GM21447 (cell line): ENCODE results near the gene NIT2.

Source experiments
- ATAC-seq: cut with Tn5 transposase; IDR thresholded peaks from one replicate; pipeline ENCODE4 v1.9.1; 2021; ENCODE audit not compliant: unreplicated experiment

Gene NIT2

DNA sequence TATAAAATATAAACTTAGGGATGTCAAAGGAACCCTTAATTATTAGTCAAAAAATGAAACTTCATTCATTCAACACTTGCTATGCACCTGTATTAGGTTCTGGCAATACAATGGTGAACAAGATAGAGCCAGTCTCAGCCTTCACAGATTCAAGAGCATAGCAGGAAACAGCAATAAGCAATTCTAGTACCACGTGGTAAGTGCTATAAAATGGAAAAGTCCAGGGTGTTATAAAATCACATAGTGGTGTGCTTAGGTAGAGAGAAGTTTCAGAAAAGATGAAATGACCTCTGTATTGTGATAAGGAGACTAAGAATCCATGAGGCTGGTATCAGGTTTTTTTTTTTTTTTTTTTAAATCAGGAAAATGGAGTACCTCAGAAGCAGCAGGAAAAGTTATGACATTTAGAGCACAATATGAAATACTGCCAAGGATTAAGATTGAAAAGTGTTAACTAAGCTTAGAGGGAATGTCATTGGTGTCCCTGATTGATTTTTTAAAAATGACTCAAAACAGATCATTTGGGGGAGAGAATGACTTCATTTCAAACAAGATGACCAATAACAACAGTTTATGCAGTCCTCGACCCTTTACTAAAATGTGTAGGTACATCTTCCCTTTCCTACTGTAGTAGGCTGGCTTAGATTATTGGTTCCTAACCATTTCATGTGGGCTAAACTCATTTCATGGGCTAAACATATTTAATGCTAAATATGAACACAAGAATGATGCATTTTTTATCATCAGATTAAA, 61.3 kb downstream of the NIT2 start:
- ATAC-seq = no peak

DNA sequence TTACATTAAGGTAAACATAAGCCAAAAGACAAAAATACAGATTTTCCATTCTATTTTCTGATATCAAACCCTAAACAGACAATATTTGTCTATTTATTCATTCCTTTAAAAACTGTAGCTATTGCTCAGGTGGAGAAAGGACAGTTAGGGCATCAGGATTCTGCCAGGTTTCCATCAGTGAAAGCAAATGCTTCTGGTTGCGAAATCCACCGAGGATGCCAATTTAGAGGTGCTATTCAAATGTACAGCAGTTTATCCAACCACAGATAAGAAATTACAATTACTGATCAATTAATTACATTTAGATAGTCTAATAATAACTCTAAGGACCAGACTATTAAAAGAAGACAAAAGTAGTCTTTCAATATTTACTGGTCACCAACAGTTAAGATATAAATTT, 62.4 kb downstream of the NIT2 start:
- no peak for ATAC-seq

DNA sequence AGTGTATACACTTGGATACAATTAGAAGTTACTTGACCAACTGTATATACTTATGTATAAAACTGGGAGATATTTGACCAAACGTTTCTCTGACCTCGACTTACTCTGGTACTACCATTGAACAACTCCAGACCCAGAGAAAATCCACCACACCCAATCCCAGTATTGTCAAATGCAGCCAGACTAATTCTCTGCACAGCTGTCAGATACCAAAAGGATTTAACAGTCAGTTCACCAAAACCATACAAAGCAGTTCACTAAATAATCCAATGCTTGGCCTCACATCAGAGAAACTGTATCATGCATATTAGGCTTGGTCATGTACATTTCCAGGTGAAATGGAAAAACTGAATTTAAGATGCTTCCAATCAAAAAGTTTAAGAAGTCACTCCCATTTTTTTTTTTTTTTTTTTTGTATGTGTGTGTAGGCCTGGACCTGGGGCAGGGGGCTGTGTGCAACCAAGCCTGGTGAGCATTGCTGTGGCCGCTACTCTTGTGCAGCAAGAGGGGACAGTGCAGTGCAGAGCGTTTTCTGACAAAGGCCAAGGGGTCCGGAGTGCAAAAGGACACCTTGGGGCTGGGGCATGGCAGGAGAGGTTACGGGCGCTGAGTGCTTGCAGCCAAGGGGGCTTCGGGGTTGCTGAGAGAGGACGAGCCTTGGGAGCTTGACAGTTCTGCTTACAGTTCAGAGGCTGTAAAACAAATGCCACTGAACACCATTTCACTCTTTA, 64.9 kb downstream of the NIT2 start:
- ATAC-seq = no peak

DNA sequence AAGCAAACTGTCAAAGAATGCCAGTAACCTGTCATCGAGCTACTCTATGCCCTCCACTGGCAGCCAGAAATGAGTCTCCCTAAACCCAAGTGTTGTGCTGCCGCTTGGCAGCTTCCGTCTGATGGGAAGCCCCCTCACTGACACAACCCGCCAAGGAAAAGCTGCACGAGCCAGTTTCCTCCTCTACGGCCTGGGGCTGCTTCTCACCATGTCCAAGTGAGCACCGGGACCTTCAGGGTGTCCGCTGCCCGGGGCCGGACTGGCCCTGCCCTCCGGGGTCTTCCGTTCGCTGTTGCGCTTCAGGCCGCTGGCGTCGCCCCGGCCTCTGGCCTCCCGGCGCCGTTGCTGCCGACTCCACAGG, 65.8 kb downstream of the NIT2 start:
- peak; percentile 10 for ATAC-seq

DNA sequence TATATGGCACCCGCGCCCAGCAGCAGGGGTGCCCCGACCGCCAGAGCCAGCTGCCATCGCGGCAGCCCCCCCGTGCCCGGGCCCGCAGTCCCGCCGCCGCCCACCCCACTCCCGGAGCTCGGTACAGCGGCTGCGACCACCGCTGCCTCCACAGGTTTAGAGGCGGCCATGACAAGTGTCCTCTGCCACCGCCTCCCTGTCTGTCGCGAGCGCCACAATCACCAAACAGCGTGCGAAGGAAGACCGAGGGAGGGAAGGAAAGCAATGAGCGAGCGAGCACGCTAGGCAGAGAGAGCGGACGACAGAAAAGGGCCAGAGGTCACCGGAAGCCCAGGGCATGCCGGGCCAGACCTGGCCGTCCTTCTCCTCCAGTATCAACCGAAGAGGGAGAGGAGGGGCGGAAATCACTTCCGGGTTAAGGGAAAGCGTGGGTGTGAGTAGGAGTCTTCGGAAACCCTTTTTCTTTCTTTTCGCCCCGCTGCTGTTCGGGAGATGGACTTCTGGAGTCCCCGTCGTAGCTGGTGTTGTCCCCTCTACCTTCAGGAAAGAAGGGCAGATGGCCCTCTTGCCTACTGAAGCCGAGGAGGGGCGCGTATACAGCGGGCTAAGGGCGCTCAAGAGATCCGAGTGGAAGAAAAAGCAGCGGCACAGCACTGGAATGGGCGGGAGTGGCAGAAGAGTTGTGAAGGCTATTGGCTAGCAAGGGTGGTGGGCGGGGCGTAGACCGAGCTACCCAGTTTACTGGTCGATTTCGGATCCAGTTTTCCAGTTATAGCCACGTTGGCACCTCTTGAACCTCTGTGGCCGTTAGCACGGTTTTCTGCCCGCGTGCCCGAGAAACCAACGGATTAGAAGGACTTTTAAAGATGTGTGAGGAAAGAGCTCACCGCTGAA, 66.5 kb downstream of the NIT2 start, which contains the start of the genes LNP1 and TOMM70:
TSS of gene LNP1 (plus strand) at position 760 of the 894 bp plus-strand sequence. CDS start 28,191 bp downstream, outside the sequence.
TSS of gene TOMM70 (minus strand) at position 310 of the 894 bp plus-strand sequence. CDS start at position 170, 140 bp downstream.
- peak; percentile 94 for ATAC-seq

- peak; percentile 12 for ATAC-seq
These were observed 67.1 kb downstream of the NIT2 start for GRCh38 chr3:100401674-100402041.

GRCh38 chr3:100402256-100402655, 67.7 kb downstream of the NIT2 start:
- no peak for ATAC-seq

- ATAC-seq = no peak
These were observed 68.3 kb downstream of the NIT2 start for GRCh38 chr3:100402891-100403290.

GRCh38 chr3:100403362-100404249, 69.0 kb downstream of the NIT2 start:
- no peak for ATAC-seq

- no peak for ATAC-seq
These were observed 69.6 kb downstream of the NIT2 start for GRCh38 chr3:100404250-100404548.

- no peak for ATAC-seq
These were observed 72.6 kb downstream of the NIT2 start for GRCh38 chr3:100407164-100407563.

GRCh38 chr3:100407977-100408532, 73.5 kb downstream of the NIT2 start:
- ATAC-seq = no peak
